Measurements from ENCODE around the gene MIOX.

The MIOX gene

GRCh38 chr22:50473855-50474671, 12.6 kb upstream of the MIOX start:
- peak; percentile 58 for DNase-seq (ENCODE audit: low spot score)

GRCh38 chr22:50474710-50475651, 11.7 kb upstream of the MIOX start, which contains the start of gene SBF1:
SBF1 (minus strand) TSS chr22:50475035; CDS start chr22:50474840, 195 bp downstream.
- DNase-seq (ENCODE audit: low spot score) = peak; percentile 91

GRCh38 chr22:50475652-50476002, 11.0 kb upstream of the MIOX start:
- no peak for DNase-seq (ENCODE audit: low spot score)

- DNase-seq (ENCODE audit: low spot score) = no peak
Observed at GRCh38 chr22:50476868-50477267, 9.8 kb upstream of the MIOX start.

GRCh38 chr22:50477923-50478322, 8.7 kb upstream of the MIOX start:
- no peak for DNase-seq (ENCODE audit: low spot score)

- DNase-seq (ENCODE audit: low spot score) = no peak
Observed at GRCh38 chr22:50479721-50480120, 6.9 kb upstream of the MIOX start.

- no peak for DNase-seq (ENCODE audit: low spot score)
Observed at GRCh38 chr22:50481045-50481439, 5.6 kb upstream of the MIOX start.

GRCh38 chr22:50481440-50482106, 5.1 kb upstream of the MIOX start, which contains the start of gene ADM2:
ADM2 (plus strand) TSS chr22:50481543; CDS start chr22:50481848, 305 bp downstream.
- no peak for DNase-seq (ENCODE audit: low spot score)

GRCh38 chr22:50482107-50483074, 4.3 kb upstream of the MIOX start:
- no peak for DNase-seq (ENCODE audit: low spot score)

GRCh38 chr22:50483106-50483505, 3.6 kb upstream of the MIOX start:
- no peak for DNase-seq (ENCODE audit: low spot score)

GRCh38 chr22:50483556-50483955, 3.1 kb upstream of the MIOX start:
- no peak for DNase-seq (ENCODE audit: low spot score)

- peak; percentile 47 for DNase-seq (ENCODE audit: low spot score)
Observed at GRCh38 chr22:50483977-50484853, 2.4 kb upstream of the MIOX start.

- peak; percentile 48 for DNase-seq (ENCODE audit: low spot score)
Observed at GRCh38 chr22:50485221-50486131, 1.2 kb upstream of the MIOX start.

GRCh38 chr22:50487290-50488005, 789 bp downstream of the MIOX start:
- no peak for DNase-seq (ENCODE audit: low spot score)

- DNase-seq (ENCODE audit: low spot score) = no peak
Observed at GRCh38 chr22:50488006-50488677, 1.5 kb downstream of the MIOX start.

- no peak for DNase-seq (ENCODE audit: low spot score)
Observed at GRCh38 chr22:50488886-50489285, 2.2 kb downstream of the MIOX start.

GRCh38 chr22:50489363-50490243, 2.9 kb downstream of the MIOX start:
- DNase-seq (ENCODE audit: low spot score) = no peak
